Progenitor cell of endocrine pancreas (in vitro differentiated cells): ENCODE measurements around the gene HOXB3. TPM values are rescaled to one million over a fixed set of nuclear protein-coding genes. Genes with fewer than 3 reads are reported as not detected.
A peak's percentile ranks its signal among the peaks of the same experiment; 100 is the strongest.

ENCODE experiments used
- DNase-seq: peaks from one replicate; pipeline ENCODE4 v3.0.0; 2021; ENCODE audit warnings: low spot score; ENCODE audit not compliant: unreplicated experiment
- H3K27ac Mint-ChIP-seq: 2 replicates; pipeline ENCODE4 v1.8.0; 2021; ENCODE audit warnings: mild to moderate bottlenecking, moderate library complexity, mixed read lengths
- H3K27me3 Mint-ChIP-seq: 2 replicates; pipeline ENCODE4 v1.8.0; 2021; ENCODE audit warnings: mixed read lengths
- H3K36me3 Mint-ChIP-seq: 2 replicates; pipeline ENCODE4 v1.8.0; 2022; ENCODE audit warnings: mixed read lengths; ENCODE audit not compliant: insufficient read depth
- H3K4me1 Mint-ChIP-seq: 2 replicates; pipeline ENCODE4 v1.8.0; 2021; ENCODE audit warnings: low read depth, mixed read lengths
- H3K4me3 Mint-ChIP-seq: 2 replicates; pipeline ENCODE4 v1.8.0; 2021; ENCODE audit warnings: low read depth, mild to moderate bottlenecking, moderate library complexity, mixed read lengths
- H3K9me3 Mint-ChIP-seq: 2 replicates; pipeline ENCODE4 v1.8.0; 2021; ENCODE audit warnings: low read depth, mixed read lengths
- CTCF ChIP-seq: fragments of 200-600 bp; sonication (generic); IDR thresholded peaks from one replicate; pipeline ENCODE4 v1.5.0; 2021; ENCODE audit warnings: antibody characterized with exemption, mild to moderate bottlenecking; ENCODE audit not compliant: unreplicated experiment
- total RNA-seq: library from RNA; stranded (reverse); gene quantifications from 2 replicates; pipeline ENCODE4 v1.2.1, GENCODE V29; 2021

Gene HOXB3
- total RNA-seq, 1 donor from 2014 or later: 19.4 TPM

DNA sequence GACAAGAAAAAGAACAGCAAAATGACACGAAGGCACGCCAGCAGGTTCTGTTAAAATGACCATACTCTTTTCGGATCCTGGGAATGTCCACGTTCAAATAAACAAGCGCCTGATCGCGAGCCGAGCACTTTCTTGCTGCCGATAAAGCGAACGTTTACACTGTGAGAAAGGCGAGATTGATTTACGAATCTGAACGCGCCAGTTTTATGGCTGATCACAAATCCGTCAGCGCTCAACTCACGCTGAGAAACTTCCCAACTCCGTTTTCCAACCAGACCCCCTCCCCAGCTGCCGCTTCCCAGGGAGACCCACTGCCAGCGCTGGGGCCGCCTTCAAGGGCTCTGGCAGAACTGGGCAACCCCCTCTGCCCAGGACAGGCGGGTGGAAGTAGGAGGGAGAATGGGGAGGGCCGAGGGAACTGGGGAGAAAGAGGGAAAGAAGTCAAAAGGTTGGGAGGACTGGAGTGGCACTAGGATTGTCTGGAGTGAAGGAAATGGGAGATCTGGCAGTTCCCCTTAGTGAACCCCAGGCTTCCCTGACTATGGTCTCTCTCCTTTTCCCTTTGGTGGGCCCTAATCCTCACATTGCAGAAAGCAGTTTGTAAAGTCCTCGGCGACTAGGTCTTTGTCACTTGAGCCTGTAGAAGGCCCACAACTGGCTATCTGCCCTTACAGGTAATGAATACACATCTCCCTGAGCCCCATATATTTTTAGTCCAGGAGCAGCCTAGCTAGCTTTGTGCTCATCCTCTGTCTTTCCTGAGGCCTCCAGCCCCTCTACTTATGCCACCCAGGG is 18.8 kb downstream of the HOXB3 start:
- Mint-ChIP-seq H3K27ac (peak overlapping the region; percentile 71), H3K4me1 (peaks cover 14% of the 10 kb centered on the region), H3K9me3 (no peaks in the 10 kb centered on the region), H3K36me3 (no peaks in the 10 kb centered on the region), H3K27me3 (no peaks in the 10 kb centered on the region), H3K4me3 (peak overlapping the region; percentile 50)
- no peak for DNase-seq
- TF ChIP-seq CTCF: no peak

GRCh38 chr17:48570325-48571023 is 19.6 kb downstream of the HOXB3 start:
- Mint-ChIP-seq H3K27ac (peak overlapping the region; percentile 63), H3K4me1 (peaks cover 14% of the 10 kb centered on the region), H3K27me3 (no peaks in the 10 kb centered on the region), H3K36me3 (no peaks in the 10 kb centered on the region), H3K9me3 (no peaks in the 10 kb centered on the region), H3K4me3 (peak overlapping the region; percentile 50)
- TF ChIP-seq CTCF: no peak
- no peak for DNase-seq

DNA sequence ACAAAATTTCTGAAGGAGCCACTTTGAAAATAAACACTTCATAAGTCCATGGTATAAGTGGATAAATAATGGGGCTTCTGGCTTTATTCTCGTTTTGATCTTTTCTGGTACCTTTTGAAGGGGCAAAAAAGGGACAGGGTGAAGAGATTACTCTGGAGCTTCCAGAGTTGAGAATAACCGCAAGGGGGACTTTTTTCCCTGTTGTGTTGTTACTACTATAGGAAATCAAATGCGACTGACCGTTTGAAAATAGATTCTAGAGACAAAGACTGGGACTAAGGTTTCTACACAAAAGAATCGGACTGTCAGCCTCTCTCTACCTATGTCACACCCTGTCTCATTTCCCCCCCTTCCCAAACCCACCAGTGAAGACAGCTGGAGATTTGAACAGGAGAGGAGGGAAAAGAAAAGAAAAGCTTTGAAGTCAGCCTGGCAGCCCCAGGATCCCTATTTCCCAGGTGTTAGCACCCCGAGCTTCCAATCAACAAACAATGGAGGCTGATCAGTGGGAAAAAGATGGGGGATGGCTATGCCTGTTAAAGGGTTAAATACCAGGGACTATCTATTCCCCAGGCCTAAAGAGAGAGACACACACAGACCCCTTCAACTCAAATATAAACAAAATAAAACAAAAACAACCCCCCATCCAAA is 20.2 kb downstream of the HOXB3 start:
- H3K9me3 Mint-ChIP-seq: no peaks in the 10 kb centered on the region
- H3K27me3 Mint-ChIP-seq: no peaks in the 10 kb centered on the region
- H3K36me3 Mint-ChIP-seq: no peaks in the 10 kb centered on the region
- H3K4me3 Mint-ChIP-seq: peak overlapping the region; percentile 45
- DNase-seq: no peak
- peaks cover 14% of the 10 kb centered on the region for H3K4me1 Mint-ChIP-seq
- H3K27ac Mint-ChIP-seq: no peak overlapping the region
- TF ChIP-seq CTCF: no peak

DNA sequence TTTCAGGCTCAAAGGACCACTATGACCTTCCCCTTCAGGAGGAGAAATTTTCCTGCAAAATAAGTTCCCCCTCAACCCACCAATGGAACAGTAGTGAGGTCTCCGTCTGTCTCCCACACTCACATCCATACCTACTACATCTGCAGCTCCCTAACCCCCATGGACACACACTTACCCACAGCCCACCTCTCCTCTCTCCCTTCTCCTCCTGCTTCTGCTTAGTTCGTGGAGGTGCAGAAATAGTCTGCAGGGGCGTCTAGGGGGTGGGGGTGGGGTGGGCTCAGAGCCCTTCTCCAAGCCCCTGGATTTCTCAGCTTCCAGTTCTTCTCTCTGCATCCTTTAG is 20.8 kb downstream of the HOXB3 start:
- H3K4me1 Mint-ChIP-seq: peaks cover 16% of the 10 kb centered on the region

More for the DNA sequence above, 20.8 kb downstream of the HOXB3 start:
- no peaks in the 10 kb centered on the region for H3K27me3 Mint-ChIP-seq
- H3K27ac Mint-ChIP-seq: no peak overlapping the region
- no peaks in the 10 kb centered on the region for H3K36me3 Mint-ChIP-seq
- H3K9me3 Mint-ChIP-seq: no peaks in the 10 kb centered on the region
- DNase-seq: no peak
- no peak for TF ChIP-seq CTCF
- H3K4me3 Mint-ChIP-seq: peak overlapping the region; percentile 34
